ENCODE results near the gene ZNF239. TPM values are rescaled to one million over a fixed set of nuclear protein-coding genes. Genes with fewer than 3 reads are reported as not detected.
A peak's percentile ranks its signal among the peaks of the same experiment; 100 is the strongest.

Gene ZNF239
- total RNA-seq, result 5.7 and 9.4 TPM in 2 replicates

GRCh38 chr10:43574001-43574892 lies at the start of gene ZNF239:
Gene ZNF239 (minus strand): TSS chr10:43574616. CDS start chr10:43558079, 16,537 bp downstream.
- H3K36me3 Mint-ChIP-seq (ENCODE audit: low read depth), result peaks cover 4% of the 10 kb centered on the region
- no peak for TF ChIP-seq CTCF (IDR thresholded peaks at IDR 0.05)
- peak; percentile 74 for DNase-seq
- H3K27me3 Mint-ChIP-seq, result no peaks in the 10 kb centered on the region
- peak within 1 kb of the TSS; percentile 83 for H3K27ac Mint-ChIP-seq
- ATAC-seq (ENCODE audit: low read depth), result peak; percentile 95
- H3K4me1 Mint-ChIP-seq, result peaks cover 48% of the 10 kb centered on the region
- peak within 1 kb of the TSS; percentile 89 for H3K4me3 Mint-ChIP-seq
- ChIA-PET POLR2A (interaction anchor here (0.6 to 3.9 kb wide), 6 partner anchors 21 to 167 kb away, joined by 4 to 19 read pairs (median 6); partner anchors contain the start of genes ZNF32 and ZNF485), CTCF (no interaction called here)
- intact Hi-C loops (cut with micrococcal nuclease), result loop anchor here (1.0 to 5.0 kb wide), 9 partner anchors 21 to 1207 kb away; partner anchors contain the start of genes BMS1, CSGALNACT2, HNRNPF and ZNF32
- H3K9me3 Mint-ChIP-seq, result peaks cover 5% of the 10 kb centered on the region

- CTCF ChIA-PET, result no interaction called here
- Mint-ChIP-seq H3K36me3 (ENCODE audit: low read depth) (peaks cover 2% of the 10 kb centered on the region), H3K4me1 (no peaks in the 10 kb centered on the region), H3K4me3 (no peak overlapping the region), H3K9me3 (peaks cover 12% of the 10 kb centered on the region), H3K27ac (no peak overlapping the region), H3K27me3 (no peaks in the 10 kb centered on the region)
- TF ChIP-seq CTCF (IDR thresholded peaks at IDR 0.05), result no peak
- DNase-seq (no peak), ATAC-seq (ENCODE audit: low read depth) (no peak)
- POLR2A ChIA-PET, result no interaction called here
- intact Hi-C loops (cut with micrococcal nuclease), result no loop called here
Measured at GRCh38 chr10:43623351-43623750, 48.9 kb upstream of the ZNF239 start.

- TF ChIP-seq CTCF (IDR thresholded peaks at IDR 0.05), result no peak
- no peak for ATAC-seq (ENCODE audit: low read depth)
- H3K9me3 Mint-ChIP-seq, result peaks cover 14% of the 10 kb centered on the region
- no peak overlapping the region for H3K4me3 Mint-ChIP-seq
- ChIA-PET POLR2A (no interaction called here), CTCF (no interaction called here)
- H3K27me3 Mint-ChIP-seq, result no peaks in the 10 kb centered on the region
- no peaks in the 10 kb centered on the region for H3K4me1 Mint-ChIP-seq
- no peak overlapping the region for H3K27ac Mint-ChIP-seq
- no peak for DNase-seq
- H3K36me3 Mint-ChIP-seq (ENCODE audit: low read depth), result peaks cover 7% of the 10 kb centered on the region
- intact Hi-C loops (cut with micrococcal nuclease), result no loop called here
Measured at GRCh38 chr10:43622038-43622437, 47.6 kb upstream of the ZNF239 start.

- no peak overlapping the region for H3K27ac Mint-ChIP-seq
- no peak for TF ChIP-seq CTCF (IDR thresholded peaks at IDR 0.05)
- ChIA-PET CTCF (no interaction called here), POLR2A (interaction anchor here (0.6 kb wide), 1 partner anchor 223 kb away, joined by 4 read pairs; no protein-coding TSS in a partner anchor)
- peaks cover 31% of the 10 kb centered on the region for H3K9me3 Mint-ChIP-seq
- peaks cover 33% of the 10 kb centered on the region for H3K36me3 Mint-ChIP-seq (ENCODE audit: low read depth)
- ATAC-seq (ENCODE audit: low read depth) (no peak), DNase-seq (no peak)
- no peaks in the 10 kb centered on the region for H3K27me3 Mint-ChIP-seq
- H3K4me3 Mint-ChIP-seq, result no peak overlapping the region
- H3K4me1 Mint-ChIP-seq, result no peaks in the 10 kb centered on the region
- intact Hi-C loops (cut with micrococcal nuclease), result no loop called here
Measured at GRCh38 chr10:43619368-43619767, 45.0 kb upstream of the ZNF239 start.

GRCh38 chr10:43616697-43617370 lies 42.4 kb upstream of the ZNF239 start:
- POLR2A ChIA-PET, result no interaction called here
- no peak for DNase-seq
- Mint-ChIP-seq H3K27ac (no peak overlapping the region), H3K36me3 (ENCODE audit: low read depth) (peaks cover 57% of the 10 kb centered on the region), H3K4me3 (no peak overlapping the region), H3K9me3 (peaks cover 31% of the 10 kb centered on the region), H3K27me3 (no peaks in the 10 kb centered on the region), H3K4me1 (no peaks in the 10 kb centered on the region)
- CTCF ChIA-PET, result no interaction called here
- intact Hi-C loops (cut with micrococcal nuclease), result no loop called here
- no peak for TF ChIP-seq CTCF (IDR thresholded peaks at IDR 0.05)
- no peak for ATAC-seq (ENCODE audit: low read depth)
